Measurements from ENCODE around the gene SREBF1. TPM values are rescaled to one million over a fixed set of nuclear protein-coding genes. Genes with fewer than 3 reads are reported as not detected.

Gene SREBF1
- total and polyA plus RNA-seq, 2 of the 8 experiments (the other 6 are each of a cell fraction or from before 2014, with no cell fraction given): 28.6 to 70.8 TPM

DNA sequence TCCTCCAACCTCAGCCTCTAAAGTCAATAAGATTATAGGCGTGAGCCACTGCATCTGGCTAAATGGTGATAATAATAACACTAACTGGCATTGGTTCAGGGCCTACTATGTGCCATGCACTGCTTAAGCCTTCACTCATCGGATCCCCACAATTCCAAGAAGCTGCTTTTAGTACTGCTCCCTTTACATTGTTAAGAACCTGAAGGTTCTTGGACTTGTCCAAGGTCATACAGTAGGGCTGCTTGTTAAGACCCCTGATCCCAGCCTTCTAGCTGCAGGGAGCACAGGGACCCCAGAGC is 6.6 kb downstream of the SREBF1 start (continued):
- TF ChIP-seq JUN (IDR thresholded peaks at IDR 0.05; ENCODE audit: low read depth, low read length) (no peak), ATF2 (IDR thresholded peaks at IDR 0.05; ENCODE audit: low read length) (no peak), TEAD4 (IDR thresholded peaks at IDR 0.05; ENCODE audit: low read depth, low read length) (no peak)
